HG03575 (cell line): ENCODE data around the gene LRFN4.
"Not testable (repeated sequence)": the region's sequence is repeated elsewhere in the genome, so short reads cannot be mapped to it uniquely, and the experiment has no call there.

Experiments
- ATAC-seq: cut with Tn5 transposase; IDR thresholded peaks from one replicate; pipeline ENCODE4 v1.9.1; 2021; ENCODE audit not compliant: unreplicated experiment, insufficient number of reproducible peaks, low FRiP score; ENCODE audit errors: extremely low read depth

The LRFN4 gene

GRCh38 chr11:66856496-66857233 lies at the start of gene LRFN4:
LRFN4 (plus strand) TSS chr11:66857064; CDS start chr11:66857745, 681 bp downstream.
- ATAC-seq = no peak

- ATAC-seq = no peak
Observed at GRCh38 chr11:66809592-66809991, 47.3 kb upstream of the LRFN4 start.

- ATAC-seq = no peak
Observed at GRCh38 chr11:66810576-66811185, 46.2 kb upstream of the LRFN4 start.

GRCh38 chr11:66814678-66815077 lies 42.2 kb upstream of the LRFN4 start:
- ATAC-seq = no peak

GRCh38 chr11:66815646-66816045 lies 41.2 kb upstream of the LRFN4 start:
- ATAC-seq = no peak

GRCh38 chr11:66818231-66818955 lies 38.5 kb upstream of the LRFN4 start:
- ATAC-seq = no peak

- no peak for ATAC-seq
Observed at GRCh38 chr11:66820381-66820780, 36.5 kb upstream of the LRFN4 start.

GRCh38 chr11:66820901-66821300 lies 36.0 kb upstream of the LRFN4 start:
- no peak for ATAC-seq

- ATAC-seq = no peak
Observed at GRCh38 chr11:66823700-66824099, 33.2 kb upstream of the LRFN4 start.

GRCh38 chr11:66824573-66824972 lies 32.3 kb upstream of the LRFN4 start:
- ATAC-seq = not testable (repeated sequence)

- no peak for ATAC-seq
Observed at GRCh38 chr11:66834539-66834845, 22.4 kb upstream of the LRFN4 start.

- no peak for ATAC-seq
Observed at GRCh38 chr11:66834943-66835342, 21.9 kb upstream of the LRFN4 start.

- no peak for ATAC-seq
Observed at GRCh38 chr11:66835768-66836405, 21.0 kb upstream of the LRFN4 start.

- no peak for ATAC-seq
Observed at GRCh38 chr11:66840317-66841091, 16.4 kb upstream of the LRFN4 start.

- no peak for ATAC-seq
Observed at GRCh38 chr11:66841861-66842260, 15.0 kb upstream of the LRFN4 start.

- ATAC-seq = no peak
Observed at GRCh38 chr11:66842501-66842895, 14.4 kb upstream of the LRFN4 start.

- peak; percentile 49 for ATAC-seq
Observed at GRCh38 chr11:66842896-66843775, 13.7 kb upstream of the LRFN4 start, which contains the start of gene RCE1. RCE1 (plus strand) TSS chr11:66843441; CDS start chr11:66843456, 15 bp downstream.
